IMR-90 (cell line): ENCODE data around the gene GABRB2.

Experiments used
- CEBPB ChIP-seq: IDR thresholded peaks from 2 replicates; pipeline ENCODE4 v1.6.1; 2012; ENCODE audit warnings: low read depth, low read length, improper control_type of control experiment
- CTCF ChIP-seq: conservative IDR thresholded peaks from 2 replicates; pipeline ENCODE4 v1.5.1; 2012; ENCODE audit warnings: mild to moderate bottlenecking, low read depth, low read length, improper control_type of control experiment
- FOS ChIP-seq: fragments of 150-350 bp; IDR thresholded peaks from 2 replicates; pipeline ENCODE4 v1.6.1; 2016; ENCODE audit warnings: low read depth, low read length
- MAFK ChIP-seq: IDR thresholded peaks from 2 replicates; pipeline ENCODE4 v1.6.1; 2012; ENCODE audit warnings: low read depth, low read length, improper control_type of control experiment
- MAZ ChIP-seq: IDR thresholded peaks from 2 replicates; pipeline ENCODE4 v1.6.1; 2012; ENCODE audit warnings: low read depth, mild to moderate bottlenecking, low read length, improper control_type of control experiment, moderate library complexity, borderline replicate concordance
- MXI1 ChIP-seq: IDR thresholded peaks from 2 replicates; pipeline ENCODE4 v1.6.1; 2012; ENCODE audit warnings: low read depth, mild to moderate bottlenecking, low read length, moderate library complexity, borderline replicate concordance
- NFE2L2 ChIP-seq: fragments of 150-350 bp; IDR thresholded peaks from 2 replicates; pipeline ENCODE4 v1.6.1; 2016; ENCODE audit warnings: low read depth, mild to moderate bottlenecking, low read length
- POLR2A ChIP-seq: IDR thresholded peaks from 2 replicates; pipeline ENCODE4 v1.6.1; 2012; ENCODE audit warnings: mild to moderate bottlenecking, low read depth, low read length
- RAD21 ChIP-seq: IDR thresholded peaks from 2 replicates; pipeline ENCODE4 v1.6.1; 2012; ENCODE audit warnings: low read length, improper control_type of control experiment
- RFX5 ChIP-seq: IDR thresholded peaks from 2 replicates; pipeline ENCODE4 v1.8.0; 2012; ENCODE audit warnings: low read depth, mild to moderate bottlenecking, low read length, moderate library complexity
- SMC3 ChIP-seq: fragments of 150-350 bp; IDR thresholded peaks from 2 replicates; pipeline ENCODE4 v1.6.1; 2016; ENCODE audit warnings: low read depth, mild to moderate bottlenecking, antibody characterized with exemption, low read length, moderate library complexity
- USF2 ChIP-seq: fragments of 150-350 bp; IDR thresholded peaks from 2 replicates; pipeline ENCODE4 v1.6.1; 2017; ENCODE audit warnings: mild to moderate bottlenecking, antibody characterized with exemption, low read length, low read depth

- TF ChIP-seq RFX5 (no peak), CTCF (no peak), POLR2A (no peak), MAFK (no peak), FOS (no peak), MAZ (no peak), SMC3 (no peak), MXI1 (no peak), NFE2L2 (no peak), CEBPB (no peak), RAD21 (no peak), USF2 (no peak)
These were observed 113.7 kb downstream of the GABRB2 start for GRCh38 chr5:161432798-161433197.
